Activated gamma-delta T cell (primary cell): ENCODE measurements around the gene C11orf86.

Experiments
- DNase-seq: peaks from one replicate; lab custom pipeline; 2025; lab: John Stamatoyannopoulos, UW

The C11orf86 gene

DNA sequence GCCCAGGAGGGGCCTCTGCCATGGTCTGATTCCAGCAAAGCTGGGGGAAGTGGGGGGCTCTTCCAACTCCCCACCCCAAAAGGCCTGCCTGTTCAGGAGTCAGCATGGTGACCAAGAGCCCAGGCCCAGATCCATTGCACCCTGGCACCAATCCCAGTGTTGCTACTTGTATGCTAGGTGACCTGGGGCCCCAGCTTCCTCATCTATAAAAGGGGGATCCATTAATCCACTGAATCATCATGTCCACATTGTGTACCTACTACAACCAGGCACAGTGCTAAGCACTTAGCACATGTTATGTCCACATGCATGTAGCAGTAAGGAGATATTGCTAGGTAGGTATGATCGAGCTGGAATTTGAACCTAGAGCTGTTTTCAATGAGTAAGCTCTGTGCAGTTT, 49.9 kb downstream of the C11orf86 start:
- DNase-seq, result no peak

DNA sequence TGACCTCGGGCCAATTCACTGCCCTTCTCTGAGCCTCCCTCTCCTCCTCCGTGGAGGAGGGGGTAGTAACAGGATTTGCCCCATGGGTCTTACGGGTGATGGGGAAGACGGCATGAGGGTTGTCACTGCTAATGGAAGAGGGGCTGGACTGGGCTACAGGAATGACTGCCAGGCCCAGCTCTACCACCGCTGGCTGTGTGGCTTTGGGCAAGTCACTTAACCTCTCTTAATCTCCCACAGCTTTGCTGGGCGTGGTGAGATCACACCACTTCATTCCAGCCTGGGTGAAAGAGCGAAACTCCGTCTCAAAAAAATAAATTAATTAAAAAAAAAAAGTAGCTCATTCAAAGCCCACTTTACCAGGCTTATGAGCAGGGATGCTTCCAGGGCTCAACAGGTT, 50.6 kb downstream of the C11orf86 start:
- DNase-seq, result no peak
